ENCODE measurements around the gene REPIN1. TPM values are rescaled to one million over a fixed set of nuclear protein-coding genes. Genes with fewer than 3 reads are reported as not detected.

The REPIN1 gene
- total RNA-seq, 1 experiment from 2014 or later = 106 TPM

DNA sequence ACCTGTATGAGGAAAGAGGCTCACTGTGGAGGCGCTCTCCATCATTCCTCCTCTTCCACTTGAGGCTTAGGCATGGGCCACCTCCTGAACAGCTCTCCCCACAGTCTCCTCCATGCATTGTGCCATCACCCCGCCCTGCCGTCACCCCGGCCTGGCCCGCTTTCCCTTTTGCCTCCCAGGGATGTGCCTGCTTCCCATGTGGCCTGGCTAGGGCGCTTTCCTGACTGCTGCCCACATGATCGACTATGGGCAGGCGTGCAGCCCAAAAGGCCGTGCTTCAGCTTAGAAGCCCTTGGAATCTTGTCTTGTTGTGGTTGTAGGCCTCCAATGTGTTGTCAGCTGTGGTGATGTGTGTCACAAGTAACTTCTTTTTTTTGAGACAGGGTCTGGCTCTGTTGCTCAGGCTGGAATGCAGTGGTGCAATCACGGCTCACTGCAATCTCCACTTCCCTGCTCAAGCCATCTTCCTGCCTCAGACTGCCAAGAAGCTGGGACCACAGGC, 43.5 kb upstream of the REPIN1 start:
- Histone ChIP-seq H3K27me3 (ENCODE audit: insufficient read depth, low read length) (no peaks in the 10 kb centered on the region), H3K79me1 (ENCODE audit: insufficient read depth, low read depth, low read length, poor library complexity, severe bottlenecking) (no peaks in the 10 kb centered on the region), H4K8ac (replicated peaks; ENCODE audit: insufficient read length, low read depth, low read length) (no peak overlapping the region), H4K91ac (ENCODE audit: insufficient read length, low read depth, low read length) (no peak overlapping the region), H3K9ac (ENCODE audit: extremely low read depth, insufficient read length, low read length) (no peak overlapping the region), H3K14ac (ENCODE audit: insufficient read depth, low read length) (no peak overlapping the region), H3T11ph (ENCODE audit: low read length) (no peak overlapping the region), H3K79me2 (ENCODE audit: insufficient read depth, low read length) (no peaks in the 10 kb centered on the region), H3K23me2 (ENCODE audit: insufficient read length, low read depth, low read length, poor library complexity, severe bottlenecking) (peaks cover 7% of the 10 kb centered on the region), H2BK120ac (ENCODE audit: low read depth, low read length, poor library complexity, severe bottlenecking) (no peak overlapping the region), H2AFZ (ENCODE audit: low read length) (no peak overlapping the region), H3K4ac (ENCODE audit: low read depth, low read length) (no peak overlapping the region), H3K4me2 (ENCODE audit: insufficient read depth, insufficient read length, low read length) (no peak overlapping the region), H2BK12ac (ENCODE audit: insufficient read length, low read depth, low read length) (no peak overlapping the region), H2BK20ac (ENCODE audit: low read depth, low read length, poor library complexity, severe bottlenecking) (no peak overlapping the region), H2BK15ac (ENCODE audit: low read depth, low read length) (no peak overlapping the region), H2AK5ac (ENCODE audit: insufficient read length, low read length) (no peak overlapping the region), H3K18ac (ENCODE audit: insufficient read length, low read depth, low read length) (no peak overlapping the region), H3K27ac (ENCODE audit: insufficient read length, low read depth, low read length) (no peak overlapping the region), H4K5ac (ENCODE audit: insufficient read length, low read depth, low read length) (no peak overlapping the region), H3K9me3 (ENCODE audit: control insufficient read depth, low read depth, low read length) (no peaks in the 10 kb centered on the region), H3K4me1 (ENCODE audit: insufficient read depth, low read length) (peaks cover 15% of the 10 kb centered on the region; the same call in 1 of the 2 replicates), H3K56ac (ENCODE audit: insufficient read length, low read depth, low read length) (no peak overlapping the region), H3K23ac (ENCODE audit: insufficient read length, low read depth, low read length) (no peak overlapping the region), H4K20me1 (ENCODE audit: control insufficient read depth, insufficient read depth, insufficient read length) (no peaks in the 10 kb centered on the region), H2BK5ac (ENCODE audit: insufficient read length, low read length) (no peak overlapping the region)
- H3K27me3 Mint-ChIP-seq (ENCODE audit: low read depth) = peaks cover 27% of the 10 kb centered on the region
- no CpG with 5 or more reads among the region's 10 CpGs for WGBS (ENCODE audit: extremely low coverage, insufficient read length, low lambda C conversion rate)
- no peaks in the 10 kb centered on the region for H3K9me3 Mint-ChIP-seq
- no peak for DNase-seq
- peak overlapping the region in 1 of 2 experiments; percentile 87; a peak in 2 of 5 replicates for H3K4me3 Mint-ChIP-seq
- H3K4me1 Mint-ChIP-seq = peaks cover 39 to 50% of the 10 kb centered on the region in 2 experiments
- H3K36me3 Mint-ChIP-seq (ENCODE audit: insufficient read depth in 1 of 3, low read depth in 3 of 3) = peaks cover 0 to 46% (median 0%) of the 10 kb centered on the region in 3 experiments; a peak in 3 of 7 replicates
- H3K27ac Mint-ChIP-seq = no peak overlapping the region; a peak in 1 of 7 replicates
- TF ChIP-seq, protein P1, sequence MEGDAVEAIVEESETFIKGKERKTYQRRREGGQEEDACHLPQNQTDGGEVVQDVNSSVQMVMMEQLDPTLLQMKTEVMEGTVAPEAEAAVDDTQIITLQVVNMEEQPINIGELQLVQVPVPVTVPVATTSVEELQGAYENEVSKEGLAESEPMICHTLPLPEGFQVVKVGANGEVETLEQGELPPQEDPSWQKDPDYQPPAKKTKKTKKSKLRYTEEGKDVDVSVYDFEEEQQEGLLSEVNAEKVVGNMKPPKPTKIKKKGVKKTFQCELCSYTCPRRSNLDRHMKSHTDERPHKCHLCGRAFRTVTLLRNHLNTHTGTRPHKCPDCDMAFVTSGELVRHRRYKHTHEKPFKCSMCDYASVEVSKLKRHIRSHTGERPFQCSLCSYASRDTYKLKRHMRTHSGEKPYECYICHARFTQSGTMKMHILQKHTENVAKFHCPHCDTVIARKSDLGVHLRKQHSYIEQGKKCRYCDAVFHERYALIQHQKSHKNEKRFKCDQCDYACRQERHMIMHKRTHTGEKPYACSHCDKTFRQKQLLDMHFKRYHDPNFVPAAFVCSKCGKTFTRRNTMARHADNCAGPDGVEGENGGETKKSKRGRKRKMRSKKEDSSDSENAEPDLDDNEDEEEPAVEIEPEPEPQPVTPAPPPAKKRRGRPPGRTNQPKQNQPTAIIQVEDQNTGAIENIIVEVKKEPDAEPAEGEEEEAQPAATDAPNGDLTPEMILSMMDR (conservative IDR thresholded peaks at IDR 0.05) = no peak

Measured in H9 (cell line).